HG03066 (cell line): Measurements from ENCODE around the gene HBE1.
A peak's percentile ranks its signal among the peaks of the same experiment; 100 is the strongest.
"Not testable (repeated sequence)": the region's sequence is repeated elsewhere in the genome, so short reads cannot be mapped to it uniquely, and the experiment has no call there.

Source experiments
- ATAC-seq: cut with Tn5 transposase; IDR thresholded peaks from one replicate; pipeline ENCODE4 v1.9.1; 2021; ENCODE audit warnings: low read depth; ENCODE audit not compliant: unreplicated experiment

The HBE1 gene

DNA sequence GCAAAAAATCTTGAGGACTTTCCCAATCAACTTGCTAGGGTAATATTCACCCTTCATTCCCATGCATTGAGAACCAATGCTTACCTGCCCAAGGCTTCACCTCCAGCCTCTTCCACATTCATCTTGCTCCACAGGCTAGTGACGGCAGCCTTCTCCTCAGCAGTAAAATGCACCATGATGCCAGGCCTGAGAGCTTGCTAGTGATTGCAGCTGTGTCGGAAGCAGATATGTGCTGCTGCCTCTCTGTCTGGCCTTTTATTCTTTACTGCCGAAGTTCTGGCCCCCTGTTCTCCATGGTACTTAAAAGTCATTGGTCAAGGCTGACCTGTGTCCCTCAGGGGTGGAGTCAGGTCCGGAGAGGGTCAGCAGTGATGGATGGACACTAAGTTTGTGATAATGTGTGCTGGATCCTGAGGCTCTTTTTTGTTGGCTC is at the start of gene HBE1:
Gene HBE1 (minus strand): TSS at position 231 of the 433 bp plus-strand sequence. CDS start 55 bp downstream, at position 176.
- ATAC-seq: no peak

DNA sequence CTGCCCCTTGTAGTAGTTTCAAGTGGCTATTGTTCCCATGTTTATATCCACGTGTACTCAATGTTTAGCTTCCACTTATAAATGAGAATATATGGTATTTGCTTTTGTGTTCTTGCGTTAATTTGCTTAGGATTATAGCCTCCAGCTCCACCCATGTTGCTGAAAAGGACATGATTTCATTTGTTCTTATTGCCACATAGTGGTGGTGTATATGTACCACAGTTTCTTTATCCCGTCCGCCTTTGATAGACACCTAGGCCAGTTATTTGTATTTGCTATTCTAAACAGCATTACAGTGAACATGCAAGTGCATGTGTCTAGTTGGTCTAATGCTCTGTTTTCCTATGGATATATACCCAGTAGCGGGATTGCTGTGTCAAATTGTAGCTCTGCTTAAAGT is 47.5 kb upstream of the HBE1 start:
- no peak for ATAC-seq

DNA sequence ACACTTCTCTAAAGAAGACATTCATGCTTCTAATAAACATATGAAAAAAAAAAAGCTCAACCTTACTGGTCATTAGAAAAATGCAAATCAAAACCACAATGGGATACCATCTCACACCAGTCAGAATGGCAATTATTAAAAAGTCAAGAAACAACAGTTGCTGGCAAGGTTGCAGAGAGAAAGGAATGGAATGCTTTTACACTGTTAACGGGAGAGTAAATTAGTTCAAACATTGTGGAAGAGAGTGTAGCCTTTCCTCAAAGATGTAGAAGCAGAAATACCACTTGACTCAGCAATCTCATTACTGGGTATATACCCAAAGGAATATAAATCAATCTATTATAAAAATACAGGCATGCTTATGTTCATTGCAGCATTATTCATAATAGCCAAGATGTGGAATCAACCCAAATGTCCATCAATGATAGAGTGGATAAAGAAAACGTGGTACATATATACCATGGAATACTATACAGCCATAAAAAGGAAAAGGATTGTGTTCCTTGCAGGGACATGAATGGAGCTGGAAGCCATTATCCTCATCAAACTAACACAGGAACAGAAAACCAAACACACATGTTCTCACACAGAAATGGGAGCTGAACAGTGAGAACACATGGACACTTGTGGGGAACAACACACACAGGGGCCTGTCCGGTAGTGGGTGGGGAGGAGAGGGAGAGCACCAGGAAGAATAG is 43.7 kb upstream of the HBE1 start:
- ATAC-seq: not testable (repeated sequence)

DNA sequence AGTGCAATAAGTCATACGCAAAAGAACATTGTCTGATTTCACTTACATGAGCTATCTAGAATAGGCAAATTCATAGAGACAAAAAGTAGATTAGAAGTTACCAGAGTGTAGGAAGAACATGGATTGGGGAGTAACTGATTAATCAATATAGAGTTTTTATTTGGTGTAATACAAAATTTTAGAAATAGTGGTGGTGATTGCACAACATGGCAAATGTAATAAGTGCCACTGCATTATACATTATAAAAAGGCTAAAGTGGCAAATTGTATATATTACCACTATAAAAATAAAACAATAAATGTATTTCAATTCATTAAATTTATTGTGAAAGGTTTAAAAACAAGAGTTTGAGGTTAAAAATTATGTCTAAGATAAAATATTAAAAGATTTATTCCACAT is 40.7 kb upstream of the HBE1 start:
- no peak for ATAC-seq

DNA sequence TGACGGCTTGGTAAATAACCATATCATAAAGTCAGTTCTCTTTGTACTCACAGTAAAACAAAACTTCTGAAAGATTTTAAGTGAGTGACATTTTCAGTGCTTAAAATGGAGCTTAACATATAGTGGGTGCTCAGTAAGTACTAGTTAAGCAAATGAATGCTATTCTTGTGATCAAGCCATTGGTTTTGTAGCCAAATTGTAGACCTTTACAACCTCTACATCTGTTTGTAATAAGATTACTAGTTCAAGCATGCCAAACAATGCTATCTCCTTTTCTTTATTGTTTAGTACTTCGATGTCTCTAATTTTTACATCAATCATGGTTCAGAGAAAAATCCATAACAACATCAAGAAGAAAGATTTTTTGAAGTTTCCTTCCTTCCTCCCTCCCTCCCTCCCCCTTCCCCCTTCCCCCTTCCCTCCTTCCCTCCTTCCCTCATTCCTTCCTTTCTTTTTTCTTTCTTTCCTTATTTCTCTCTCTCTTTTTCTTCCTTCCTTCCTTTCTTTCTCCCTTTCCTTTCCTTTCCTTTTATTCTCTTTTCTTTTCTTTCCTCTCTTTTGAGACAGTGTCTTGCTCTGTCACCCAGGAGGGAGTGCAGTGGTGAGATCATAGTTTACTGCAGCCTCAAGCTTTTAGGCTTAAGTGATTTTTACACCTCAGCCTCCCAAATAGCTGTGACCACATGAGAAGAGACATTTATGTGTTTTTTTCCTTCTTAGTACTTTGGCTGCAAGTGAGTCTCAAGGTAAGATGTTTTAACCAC is 37.7 kb upstream of the HBE1 start:
- ATAC-seq: no peak

DNA sequence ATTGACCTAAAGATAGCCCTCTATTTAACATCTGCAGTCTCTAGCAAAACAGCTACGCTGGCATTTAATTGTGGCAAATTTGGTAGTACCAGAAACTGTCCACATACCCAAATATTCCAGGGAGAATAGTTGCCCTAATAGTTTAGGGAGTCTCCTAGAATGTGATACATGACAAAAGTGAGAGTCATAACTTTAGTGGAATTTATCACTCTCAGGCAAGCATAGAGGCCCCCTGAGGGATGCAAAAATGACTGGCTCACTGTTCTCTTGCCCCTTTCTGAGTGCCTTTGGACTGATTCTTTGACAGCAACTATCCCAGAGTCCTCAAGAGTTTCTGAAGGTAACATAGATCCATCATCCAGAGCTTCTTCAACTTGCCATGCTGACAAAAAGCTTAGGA is 34.3 kb upstream of the HBE1 start:
- no peak for ATAC-seq

DNA sequence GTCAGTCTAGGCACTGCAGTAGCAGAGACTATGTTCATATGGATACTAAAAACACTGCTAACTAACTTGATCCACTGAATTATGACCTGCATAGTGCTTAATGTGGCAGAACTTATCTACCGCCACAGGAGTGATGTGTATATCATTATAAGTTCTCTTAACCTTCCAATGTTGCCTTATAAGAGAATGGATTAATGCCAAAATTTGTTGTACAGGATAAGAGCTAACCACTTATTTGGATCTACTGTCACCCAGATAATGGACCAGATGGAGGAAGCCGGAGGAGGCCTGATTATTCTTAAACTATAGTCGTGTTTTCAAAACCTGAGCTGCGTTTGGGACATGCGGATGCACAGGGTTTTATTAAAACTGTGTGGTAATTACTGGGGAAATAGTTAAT is 33.9 kb upstream of the HBE1 start:
- ATAC-seq: no peak

DNA sequence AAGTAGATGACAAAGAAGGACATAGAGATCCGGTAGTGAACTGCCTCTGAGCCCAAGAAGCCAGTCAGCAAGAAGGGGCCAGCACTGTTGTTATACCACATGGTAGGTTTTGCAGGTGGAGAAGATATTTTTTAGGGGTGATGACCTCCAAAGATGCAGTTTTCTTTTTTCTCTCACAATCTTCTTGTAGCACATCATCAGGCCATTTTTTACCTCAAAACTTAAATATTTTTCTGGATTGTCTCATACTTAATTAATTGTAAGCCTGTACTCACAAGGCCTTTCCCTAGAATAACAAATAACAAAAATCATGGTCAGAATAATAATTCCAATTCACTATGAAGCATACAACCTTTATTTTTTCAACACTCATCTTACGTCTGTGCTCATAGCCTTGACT is 32.1 kb upstream of the HBE1 start, which contains the start of gene OR51B4:
Gene OR51B4 (minus strand): TSS at position 101 of the 400 bp plus-strand sequence. CDS start 0 bp downstream, at position 101.
- no peak for ATAC-seq

DNA sequence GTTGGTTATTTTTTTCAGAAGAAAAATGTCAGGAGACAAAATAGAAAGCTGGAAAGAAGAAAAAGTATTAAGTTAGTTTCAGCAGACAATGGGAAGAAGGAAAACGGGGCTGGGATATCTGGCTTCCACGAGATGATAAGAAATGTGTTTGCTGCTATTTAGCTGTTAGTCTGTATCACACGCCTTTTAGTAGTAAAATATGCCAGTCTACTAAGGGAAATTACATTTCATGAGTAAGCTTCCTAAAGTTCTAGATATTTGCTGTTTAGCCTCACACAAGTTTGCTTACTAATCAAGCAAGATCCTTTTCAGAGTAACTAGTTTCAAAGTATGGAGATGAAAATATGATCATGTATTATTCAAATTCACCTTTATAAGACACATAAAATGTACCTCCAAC is 30.5 kb upstream of the HBE1 start:
- no peak for ATAC-seq

DNA sequence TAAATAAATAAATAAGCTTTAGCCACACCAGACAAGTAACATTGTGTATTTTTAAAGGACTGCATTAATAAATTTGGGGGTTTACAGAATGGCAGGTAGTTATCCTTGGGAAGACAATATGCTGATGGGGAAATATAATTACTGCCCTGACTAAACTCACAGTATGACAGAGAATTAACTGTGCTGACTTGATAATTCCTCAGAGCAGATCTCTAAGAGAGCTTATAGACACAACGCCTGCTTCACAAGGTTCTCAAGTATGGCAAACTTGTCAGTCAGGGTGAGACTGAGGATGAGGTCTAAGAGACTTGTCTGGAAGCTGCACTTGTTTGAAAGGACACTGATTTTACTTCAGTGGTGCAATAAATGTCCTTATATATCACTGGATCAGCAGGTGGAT is 28.7 kb upstream of the HBE1 start:
- no peak for ATAC-seq

DNA sequence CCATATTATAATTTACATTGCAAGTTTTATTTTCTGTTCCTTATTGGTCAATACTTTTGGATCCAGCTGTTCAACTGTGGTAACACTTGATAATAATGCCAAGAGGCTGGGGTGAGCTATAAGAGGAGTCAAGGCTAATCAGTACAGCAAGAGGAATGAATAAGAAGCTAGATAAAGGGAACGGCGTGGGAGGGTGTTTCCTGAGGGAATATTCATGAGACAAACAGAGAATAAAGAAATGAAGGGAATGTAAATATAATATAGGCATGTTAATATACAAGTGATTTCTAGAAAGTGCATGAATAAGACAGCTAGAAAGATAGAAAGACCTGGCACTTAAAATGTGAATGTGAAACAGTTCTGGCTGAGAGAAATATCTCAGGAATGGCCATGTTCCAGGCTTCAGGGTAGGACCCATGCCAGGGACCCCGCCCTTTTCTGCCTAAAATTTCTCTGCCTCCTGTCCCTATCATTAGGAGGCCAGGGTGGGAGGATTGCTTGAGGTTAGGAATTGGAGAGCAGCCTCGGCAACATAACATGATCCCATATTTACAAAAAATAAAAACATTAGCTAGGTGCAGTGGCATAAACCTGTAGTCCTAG is 28.1 kb upstream of the HBE1 start:
- ATAC-seq: no peak

DNA sequence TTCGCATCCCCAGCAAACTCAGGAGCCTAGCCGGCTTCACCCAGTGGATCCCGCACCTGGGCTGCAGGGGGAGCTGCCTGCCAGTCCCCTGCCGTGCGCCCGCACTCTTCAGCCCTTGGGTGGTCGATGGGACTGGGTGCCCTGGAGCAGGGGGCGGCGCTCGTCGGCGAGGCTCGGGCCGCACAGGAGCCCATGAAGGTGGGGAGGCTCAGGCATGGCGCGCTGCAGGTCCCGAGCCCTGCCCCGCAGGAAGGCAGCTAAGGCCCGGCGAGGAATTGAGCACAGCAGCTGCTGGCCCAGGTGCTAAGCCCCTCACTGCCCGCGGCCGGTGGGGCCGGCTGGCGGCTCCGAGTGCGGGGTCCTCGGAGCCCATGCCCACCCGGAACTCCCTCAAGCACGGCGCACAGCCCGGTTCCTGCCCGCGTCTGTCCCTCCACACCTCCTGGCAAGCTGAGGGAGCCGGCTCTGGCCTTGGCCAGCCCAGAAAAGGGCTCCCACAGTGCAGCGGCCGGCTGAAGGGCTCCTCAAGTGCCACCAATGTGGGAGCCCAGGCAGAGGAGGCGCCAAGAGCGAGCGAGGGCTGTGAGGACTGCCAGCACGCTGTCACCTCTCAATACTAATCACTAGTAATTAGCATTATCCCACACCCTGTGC is 24.7 kb upstream of the HBE1 start:
- not testable (repeated sequence) for ATAC-seq

DNA sequence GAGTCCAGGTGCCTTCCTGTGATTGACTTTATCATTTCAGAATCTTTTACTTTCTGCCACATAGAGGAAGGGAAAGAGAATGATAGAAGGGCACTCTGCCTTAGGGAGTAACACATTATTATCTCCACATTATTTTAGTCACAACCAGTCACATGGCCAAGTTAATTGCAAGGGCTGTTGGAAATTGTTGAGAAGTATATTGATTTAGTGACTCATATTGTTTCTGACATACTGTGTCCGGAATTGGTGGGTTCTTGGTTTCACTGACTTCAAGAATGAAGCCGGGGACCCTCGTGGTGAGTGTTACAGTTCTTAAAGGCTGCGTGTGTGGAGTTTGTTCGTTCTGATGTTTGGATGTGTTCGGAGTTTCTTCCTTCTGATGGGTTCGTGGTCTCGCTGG is 23.3 kb upstream of the HBE1 start:
- no peak for ATAC-seq

DNA sequence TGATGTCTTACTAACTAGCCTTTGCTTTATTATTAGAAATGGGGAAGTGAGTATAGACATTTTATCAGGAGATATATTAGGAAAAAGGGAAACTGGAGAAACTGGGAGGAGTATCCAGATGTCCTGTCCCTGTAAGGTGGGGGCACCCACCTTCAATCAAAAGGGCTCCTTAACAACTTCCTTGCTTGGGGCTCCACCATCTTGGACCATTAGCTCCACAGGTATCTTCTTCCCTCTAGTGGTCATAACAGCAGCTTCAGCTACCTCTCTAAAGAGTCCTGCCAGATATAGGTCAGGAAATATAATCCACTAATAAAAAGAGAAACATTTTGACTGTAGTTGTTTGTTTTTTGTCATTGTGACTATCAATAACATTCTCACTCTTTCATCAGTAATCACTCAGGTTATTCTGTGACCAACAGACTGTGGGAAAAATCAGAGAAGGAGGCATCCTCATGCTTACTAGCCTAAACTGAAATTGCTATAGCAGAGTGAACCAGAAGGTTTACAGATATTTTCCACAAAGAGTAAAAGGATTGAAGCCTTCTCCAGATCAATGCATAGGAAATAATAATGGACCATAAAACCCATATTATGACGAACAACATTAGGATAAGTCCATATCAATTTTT is 21.6 kb upstream of the HBE1 start:
- peak; percentile 79 for ATAC-seq

DNA sequence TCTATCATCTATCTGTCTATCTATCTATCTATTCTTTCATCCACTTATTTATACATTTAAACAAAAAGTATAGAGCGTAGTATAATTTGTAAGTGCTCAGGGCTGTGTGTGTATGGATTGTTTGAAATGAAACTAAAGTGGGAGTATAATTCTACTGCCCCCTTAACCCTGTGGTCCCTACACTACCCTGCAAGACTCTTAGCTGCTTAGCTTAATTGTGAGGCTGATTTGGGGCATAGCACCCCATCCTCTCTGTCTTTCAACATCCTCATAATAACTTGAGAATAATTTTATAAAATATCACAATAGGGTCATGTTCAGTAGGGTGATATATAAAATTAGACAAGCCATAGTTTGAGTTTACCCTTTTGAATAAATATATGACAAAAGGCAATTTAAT is 20.4 kb upstream of the HBE1 start:
- no peak for ATAC-seq

DNA sequence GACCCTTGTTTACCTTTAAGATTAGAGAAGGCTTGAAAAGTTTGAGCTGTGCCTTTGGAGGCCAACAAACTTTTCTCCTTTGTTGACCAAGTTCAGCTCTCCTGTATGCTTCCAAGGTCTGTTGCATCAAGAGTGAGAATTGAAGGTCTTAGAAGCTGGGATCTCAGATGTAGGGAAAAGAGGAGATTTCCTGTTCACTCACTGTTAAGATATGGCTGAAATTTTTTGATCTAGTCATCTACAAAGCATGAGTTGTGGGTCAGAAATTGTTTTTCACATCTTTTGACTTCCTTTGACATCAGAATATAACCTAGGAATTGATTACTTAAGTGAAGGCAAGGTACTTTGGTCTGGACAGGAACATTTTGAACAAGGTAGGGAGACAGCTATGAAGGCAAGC is 20.0 kb upstream of the HBE1 start:
- ATAC-seq: no peak

DNA sequence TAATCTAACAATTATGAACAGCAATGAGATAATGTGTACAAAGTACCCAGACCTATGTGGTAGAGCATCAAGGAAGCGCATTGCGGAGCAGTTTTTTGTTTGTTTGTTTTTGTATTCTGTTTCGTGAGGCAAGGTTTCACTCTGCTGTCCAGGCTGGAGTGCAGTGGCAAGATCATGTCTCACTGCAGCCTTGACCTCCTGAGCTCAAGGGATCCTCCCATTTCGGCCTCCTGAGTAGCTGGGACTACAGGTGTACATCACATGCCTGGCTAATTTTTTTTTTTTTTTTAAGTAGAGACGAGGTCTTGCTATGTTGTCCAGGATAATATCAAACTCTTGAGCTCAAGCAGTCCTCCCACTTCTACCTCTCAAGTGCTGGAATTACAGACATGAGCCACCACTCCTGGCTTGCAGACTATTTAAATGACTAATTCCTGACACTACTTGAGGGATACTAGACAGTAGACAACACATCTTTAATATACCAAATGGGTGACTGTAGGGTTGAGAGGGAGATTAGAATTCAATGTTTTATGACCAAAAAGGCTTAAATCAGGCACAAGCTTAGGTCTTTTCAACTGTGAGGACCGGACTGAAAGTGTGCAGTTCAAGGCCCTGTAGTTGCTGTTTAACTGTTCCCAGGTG is 19.3 kb upstream of the HBE1 start:
- no peak for ATAC-seq

DNA sequence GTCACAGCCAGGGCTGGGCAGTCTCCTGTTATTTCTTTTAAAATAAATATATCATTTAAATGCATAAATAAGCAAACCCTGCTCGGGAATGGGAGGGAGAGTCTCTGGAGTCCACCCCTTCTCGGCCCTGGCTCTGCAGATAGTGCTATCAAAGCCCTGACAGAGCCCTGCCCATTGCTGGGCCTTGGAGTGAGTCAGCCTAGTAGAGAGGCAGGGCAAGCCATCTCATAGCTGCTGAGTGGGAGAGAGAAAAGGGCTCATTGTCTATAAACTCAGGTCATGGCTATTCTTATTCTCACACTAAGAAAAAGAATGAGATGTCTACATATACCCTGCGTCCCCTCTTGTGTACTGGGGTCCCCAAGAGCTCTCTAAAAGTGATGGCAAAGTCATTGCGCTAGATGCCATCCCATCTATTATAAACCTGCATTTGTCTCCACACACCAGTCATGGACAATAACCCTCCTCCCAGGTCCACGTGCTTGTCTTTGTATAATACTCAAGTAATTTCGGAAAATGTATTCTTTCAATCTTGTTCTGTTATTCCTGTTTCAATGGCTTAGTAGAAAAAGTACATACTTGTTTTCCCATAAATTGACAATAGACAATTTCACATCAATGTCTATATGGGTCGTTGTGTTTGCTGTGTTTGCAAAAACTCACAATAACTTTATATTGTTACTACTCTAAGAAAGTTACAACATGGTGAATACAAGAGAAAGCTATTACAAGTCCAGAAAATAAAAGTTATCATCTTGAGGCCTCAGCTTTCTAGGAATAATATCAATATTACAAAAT is 18.6 kb upstream of the HBE1 start:
- ATAC-seq: no peak

DNA sequence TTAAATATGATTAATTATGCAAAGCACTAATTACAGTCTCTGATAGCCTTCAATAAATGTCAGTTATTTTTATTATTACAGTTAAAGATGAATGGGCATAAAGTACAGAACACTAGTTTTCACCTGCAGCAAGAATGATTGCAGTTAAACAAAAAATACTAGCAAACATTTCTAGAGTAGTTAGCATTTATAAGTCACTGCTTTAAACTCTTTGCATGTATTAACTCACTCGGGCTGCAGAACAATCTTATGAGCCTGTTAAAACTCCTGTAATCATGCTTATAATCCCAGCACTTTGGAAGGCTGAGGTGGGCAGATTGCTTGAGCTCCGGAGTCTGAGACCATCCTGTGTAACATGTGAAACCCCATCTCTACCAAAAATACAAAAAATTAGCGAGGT is 17.2 kb upstream of the HBE1 start:
- no peak for ATAC-seq
